GM19455 (cell line): ENCODE data around the gene MED23.

Experiments used
- ATAC-seq: cut with Tn5 transposase; IDR thresholded peaks from one replicate; pipeline ENCODE4 v1.9.1; 2021; ENCODE audit not compliant: unreplicated experiment

Gene MED23

GRCh38 chr6:131627724-131628682 is at the start of gene MED23:
Gene MED23 (minus strand): TSS chr6:131628242. CDS start chr6:131628049, 193 bp downstream.
- ATAC-seq: peak; percentile 98

- ATAC-seq: no peak
Measured at GRCh38 chr6:131673184-131673583, 45.1 kb upstream of the MED23 start.

GRCh38 chr6:131669891-131670290 is 41.8 kb upstream of the MED23 start:
- ATAC-seq: no peak

GRCh38 chr6:131663578-131664165 is 35.6 kb upstream of the MED23 start:
- ATAC-seq: no peak

GRCh38 chr6:131660195-131660594 is 32.2 kb upstream of the MED23 start:
- no peak for ATAC-seq

- no peak for ATAC-seq
Measured at GRCh38 chr6:131658287-131658686, 30.2 kb upstream of the MED23 start.

- ATAC-seq: no peak
Measured at GRCh38 chr6:131657630-131658111, 29.6 kb upstream of the MED23 start.

- ATAC-seq: no peak
Measured at GRCh38 chr6:131657222-131657621, 29.2 kb upstream of the MED23 start.

- ATAC-seq: no peak
Measured at GRCh38 chr6:131656667-131657066, 28.6 kb upstream of the MED23 start.

- ATAC-seq: no peak
Measured at GRCh38 chr6:131655951-131656350, 27.9 kb upstream of the MED23 start.

- no peak for ATAC-seq
Measured at GRCh38 chr6:131655387-131655786, 27.3 kb upstream of the MED23 start.

GRCh38 chr6:131654326-131654725 is 26.3 kb upstream of the MED23 start:
- no peak for ATAC-seq

- no peak for ATAC-seq
Measured at GRCh38 chr6:131652472-131652871, 24.4 kb upstream of the MED23 start.

- no peak for ATAC-seq
Measured at GRCh38 chr6:131651782-131652181, 23.7 kb upstream of the MED23 start.

- ATAC-seq: no peak
Measured at GRCh38 chr6:131646249-131646670, 18.2 kb upstream of the MED23 start.

- no peak for ATAC-seq
Measured at GRCh38 chr6:131645846-131646245, 17.8 kb upstream of the MED23 start.

- no peak for ATAC-seq
Measured at GRCh38 chr6:131644921-131645320, 16.9 kb upstream of the MED23 start.

- no peak for ATAC-seq
Measured at GRCh38 chr6:131643855-131644460, 15.9 kb upstream of the MED23 start.

- no peak for ATAC-seq
Measured at GRCh38 chr6:131642987-131643611, 15.1 kb upstream of the MED23 start.

GRCh38 chr6:131642565-131642964 is 14.5 kb upstream of the MED23 start:
- ATAC-seq: no peak

GRCh38 chr6:131641554-131641953 is 13.5 kb upstream of the MED23 start:
- ATAC-seq: no peak
